Fibroblast of skin of right biceps (primary cell): ENCODE data around the gene HMG20B.
"Not testable (repeated sequence)": the region's sequence is repeated elsewhere in the genome, so short reads cannot be mapped to it uniquely, and the experiment has no call there.

Source experiments
- DNase-seq: peaks from one replicate; pipeline ENCODE4 v3.0.0-alpha.2; 2013

HMG20B gene

GRCh38 chr19:3572855-3573161 lies at the start of gene HMG20B:
Gene HMG20B (plus strand): TSS chr19:3572944. CDS start chr19:3573310, 366 bp downstream.
- DNase-seq, result no peak

GRCh38 chr19:3523361-3524077 lies 49.2 kb upstream of the HMG20B start:
- no peak for DNase-seq

- no peak for DNase-seq
These were observed 48.5 kb upstream of the HMG20B start for GRCh38 chr19:3524078-3524842.

- no peak for DNase-seq
These were observed 47.8 kb upstream of the HMG20B start for GRCh38 chr19:3524904-3525451.

- DNase-seq, result no peak
These were observed 46.1 kb upstream of the HMG20B start for GRCh38 chr19:3526507-3527237.

- DNase-seq, result no peak
These were observed 45.4 kb upstream of the HMG20B start for GRCh38 chr19:3527238-3527910.

GRCh38 chr19:3528080-3528479 lies 44.7 kb upstream of the HMG20B start:
- no peak for DNase-seq

- no peak for DNase-seq
These were observed 44.1 kb upstream of the HMG20B start for GRCh38 chr19:3528539-3529211.

- DNase-seq, result not testable (repeated sequence)
These were observed 43.4 kb upstream of the HMG20B start for GRCh38 chr19:3529299-3529698.

GRCh38 chr19:3530389-3530788 lies 42.4 kb upstream of the HMG20B start:
- no peak for DNase-seq

GRCh38 chr19:3531716-3532115 lies 41.0 kb upstream of the HMG20B start:
- no peak for DNase-seq

- DNase-seq, result no peak
These were observed 40.5 kb upstream of the HMG20B start for GRCh38 chr19:3532154-3532786.

GRCh38 chr19:3533033-3533432 lies 39.7 kb upstream of the HMG20B start:
- DNase-seq, result no peak

- DNase-seq, result no peak
These were observed 39.1 kb upstream of the HMG20B start for GRCh38 chr19:3533563-3534216.

GRCh38 chr19:3534375-3535234 lies 38.1 kb upstream of the HMG20B start:
- DNase-seq, result no peak

GRCh38 chr19:3535235-3535535 lies 37.6 kb upstream of the HMG20B start:
- no peak for DNase-seq

- no peak for DNase-seq
These were observed 37.2 kb upstream of the HMG20B start for GRCh38 chr19:3535563-3535965.

- no peak for DNase-seq
These were observed 36.8 kb upstream of the HMG20B start for GRCh38 chr19:3535981-3536380.

- DNase-seq, result no peak
These were observed 36.2 kb upstream of the HMG20B start for GRCh38 chr19:3536429-3537100.

GRCh38 chr19:3537101-3537437 lies 35.7 kb upstream of the HMG20B start:
- no peak for DNase-seq
